Astrocyte (in vitro differentiated cells and primary cell): ENCODE measurements around the gene ACAD8. TPM values are rescaled to one million over a fixed set of nuclear protein-coding genes. Genes with fewer than 3 reads are reported as not detected.
"Not testable (repeated sequence)": the region's sequence is repeated elsewhere in the genome, so short reads cannot be mapped to it uniquely, and the experiment has no call there.

Experiments
- DNase-seq: peaks from one replicate; pipeline ENCODE4 v3.0.0-alpha.2; 2010; ENCODE audit warnings: low read depth
- FAIRE-seq: peaks from 2 replicates; lab custom pipeline; 2011; peaks lifted over from hg19 to GRCh38; lab: Jason Lieb, UNC
- H2AFZ ChIP-seq: 2 replicates; pipeline ENCODE4 v1.6.0; 2012; ENCODE audit warnings: low read depth, low read length, inconsistent platforms
- H3K27ac ChIP-seq: 2 replicates; pipeline ENCODE4 v1.5.1; 2011; ENCODE audit warnings: low read depth, low read length, inconsistent platforms
- H3K27me3 ChIP-seq: 2 replicates; pipeline ENCODE4 v1.6.0; 2011; ENCODE audit warnings: low read length, inconsistent platforms; ENCODE audit not compliant: insufficient read depth
- H3K36me3 ChIP-seq: 2 replicates; pipeline ENCODE4 v1.5.1; 2011; ENCODE audit warnings: low read length, inconsistent platforms; ENCODE audit not compliant: insufficient read depth
- H3K4me1 ChIP-seq: 2 replicates; pipeline ENCODE4 v1.5.1; 2011; ENCODE audit warnings: low read length, inconsistent platforms; ENCODE audit not compliant: insufficient read depth
- H3K4me2 ChIP-seq: 2 replicates; pipeline ENCODE4 v1.6.0; 2012; ENCODE audit warnings: low read length, inconsistent platforms
- H3K4me3 ChIP-seq: 2 replicates; pipeline ENCODE4 v1.5.1; 2011; ENCODE audit warnings: low read depth, mild to moderate bottlenecking, low read length, inconsistent platforms; ENCODE audit not compliant: insufficient read depth
- H3K79me2 ChIP-seq: 2 replicates; pipeline ENCODE4 v1.6.0; 2012; ENCODE audit warnings: mild to moderate bottlenecking, low read length, inconsistent platforms; ENCODE audit not compliant: insufficient read depth
- H3K9ac ChIP-seq: 2 replicates; pipeline ENCODE4 v1.6.0; 2012; ENCODE audit warnings: mild to moderate bottlenecking, low read length, inconsistent platforms
- H3K9me3 ChIP-seq: 2 replicates; pipeline ENCODE4 v1.5.1; 2012; ENCODE audit warnings: low read depth, mild to moderate bottlenecking, low read length, inconsistent platforms; ENCODE audit not compliant: insufficient read depth
- H4K20me1 ChIP-seq: 2 replicates; pipeline ENCODE4 v1.6.0; 2012; ENCODE audit warnings: low read length, inconsistent platforms; ENCODE audit not compliant: insufficient read depth
- H3K27ac Mint-ChIP-seq: one replicate; pipeline ENCODE4 v1.8.0; 2021; ENCODE audit warnings: mild to moderate bottlenecking, mixed read lengths; ENCODE audit not compliant: unreplicated experiment
- H3K27me3 Mint-ChIP-seq: one replicate; pipeline ENCODE4 v1.8.0; 2021; ENCODE audit warnings: low read depth, mixed read lengths; ENCODE audit not compliant: unreplicated experiment
- H3K36me3 Mint-ChIP-seq: one replicate; pipeline ENCODE4 v1.8.0; 2021; ENCODE audit warnings: low read depth, mixed read lengths; ENCODE audit not compliant: unreplicated experiment
- H3K4me1 Mint-ChIP-seq: one replicate; pipeline ENCODE4 v1.8.0; 2021; ENCODE audit warnings: low read depth, mixed read lengths; ENCODE audit not compliant: unreplicated experiment
- H3K4me3 Mint-ChIP-seq: one replicate; pipeline ENCODE4 v1.8.0; 2021; ENCODE audit warnings: mild to moderate bottlenecking, moderate library complexity, mixed read lengths; ENCODE audit not compliant: unreplicated experiment
- H3K9me3 Mint-ChIP-seq: one replicate; pipeline ENCODE4 v1.8.0; 2021; ENCODE audit warnings: mild to moderate bottlenecking, mixed read lengths; ENCODE audit not compliant: unreplicated experiment
- EZH2 ChIP-seq: IDR thresholded peaks from 2 replicates; pipeline ENCODE4 v1.6.1; 2012; ENCODE audit warnings: mild to moderate bottlenecking, low read length, inconsistent platforms; ENCODE audit not compliant: insufficient read depth
- total RNA-seq: library from RNA; stranded (reverse); gene quantifications from 2 replicates; pipeline ENCODE4 v1.2.1, GENCODE V29; 2021
- TF ChIP-seq, protein P1 (sequence below): IDR thresholded peaks from 2 replicates; pipeline ENCODE4 v1.5.1; 2011; ENCODE audit warnings: low read depth, mild to moderate bottlenecking, inconsistent platforms, low read length, moderate library complexity; ENCODE audit not compliant: insufficient read depth

Gene ACAD8
- total RNA-seq, 1 donor from 2014 or later: 15.8 TPM

- peaks cover 12% of the 10 kb centered on the region for H3K36me3 Mint-ChIP-seq
- Histone ChIP-seq H4K20me1 (peaks cover 16% of the 10 kb centered on the region), H2AFZ (no peak overlapping the region), H3K79me2 (peaks cover 25% of the 10 kb centered on the region), H3K27me3 (no peaks in the 10 kb centered on the region), H3K27ac (no peak overlapping the region), H3K9me3 (no peaks in the 10 kb centered on the region), H3K4me1 (peaks cover 10% of the 10 kb centered on the region), H3K36me3 (peaks cover 13% of the 10 kb centered on the region), H3K4me3 (peak overlapping the region; percentile 60), H3K4me2 (peak overlapping the region; percentile 98), H3K9ac (peak overlapping the region; percentile 75)
- no peak for DNase-seq
- no peak overlapping the region for H3K27ac Mint-ChIP-seq
- TF ChIP-seq, protein P1, sequence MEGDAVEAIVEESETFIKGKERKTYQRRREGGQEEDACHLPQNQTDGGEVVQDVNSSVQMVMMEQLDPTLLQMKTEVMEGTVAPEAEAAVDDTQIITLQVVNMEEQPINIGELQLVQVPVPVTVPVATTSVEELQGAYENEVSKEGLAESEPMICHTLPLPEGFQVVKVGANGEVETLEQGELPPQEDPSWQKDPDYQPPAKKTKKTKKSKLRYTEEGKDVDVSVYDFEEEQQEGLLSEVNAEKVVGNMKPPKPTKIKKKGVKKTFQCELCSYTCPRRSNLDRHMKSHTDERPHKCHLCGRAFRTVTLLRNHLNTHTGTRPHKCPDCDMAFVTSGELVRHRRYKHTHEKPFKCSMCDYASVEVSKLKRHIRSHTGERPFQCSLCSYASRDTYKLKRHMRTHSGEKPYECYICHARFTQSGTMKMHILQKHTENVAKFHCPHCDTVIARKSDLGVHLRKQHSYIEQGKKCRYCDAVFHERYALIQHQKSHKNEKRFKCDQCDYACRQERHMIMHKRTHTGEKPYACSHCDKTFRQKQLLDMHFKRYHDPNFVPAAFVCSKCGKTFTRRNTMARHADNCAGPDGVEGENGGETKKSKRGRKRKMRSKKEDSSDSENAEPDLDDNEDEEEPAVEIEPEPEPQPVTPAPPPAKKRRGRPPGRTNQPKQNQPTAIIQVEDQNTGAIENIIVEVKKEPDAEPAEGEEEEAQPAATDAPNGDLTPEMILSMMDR: no peak
- TF ChIP-seq EZH2: no peak
- FAIRE-seq: no peak
- no peaks in the 10 kb centered on the region for H3K27me3 Mint-ChIP-seq
- no peaks in the 10 kb centered on the region for H3K9me3 Mint-ChIP-seq
- H3K4me3 Mint-ChIP-seq: peak overlapping the region; percentile 98
- peaks cover 4% of the 10 kb centered on the region for H3K4me1 Mint-ChIP-seq
Measured at GRCh38 chr11:134254433-134255183, 1.2 kb downstream of the ACAD8 start.

GRCh38 chr11:134255184-134255561, 1.8 kb downstream of the ACAD8 start:
- H3K4me1 Mint-ChIP-seq, H3K4me3 ChIP-seq, FAIRE-seq, H3K9ac ChIP-seq, DNase-seq, H3K27me3 ChIP-seq, H2AFZ ChIP-seq, H3K4me2 ChIP-seq, H3K9me3 Mint-ChIP-seq, H3K27ac ChIP-seq, H3K9me3 ChIP-seq, H3K27me3 Mint-ChIP-seq, H3K27ac Mint-ChIP-seq: not testable (repeated sequence)
- Histone ChIP-seq H3K79me2 (peaks cover 25% of the 10 kb centered on the region), H4K20me1 (peaks cover 16% of the 10 kb centered on the region), H3K4me1 (peaks cover 10% of the 10 kb centered on the region), H3K36me3 (peaks cover 14% of the 10 kb centered on the region)
- H3K4me3 Mint-ChIP-seq: peak overlapping the region; percentile 62
- H3K36me3 Mint-ChIP-seq: peaks cover 17% of the 10 kb centered on the region

- Mint-ChIP-seq H3K4me3 (no peak overlapping the region), H3K27ac (no peak overlapping the region), H3K36me3 (peaks cover 17% of the 10 kb centered on the region), H3K4me1 (peaks cover 4% of the 10 kb centered on the region), H3K9me3 (no peaks in the 10 kb centered on the region), H3K27me3 (no peaks in the 10 kb centered on the region)
- Histone ChIP-seq H3K4me1 (peaks cover 8% of the 10 kb centered on the region), H2AFZ (no peak overlapping the region), H3K9ac (no peak overlapping the region), H3K9me3 (no peaks in the 10 kb centered on the region), H3K4me2 (no peak overlapping the region), H4K20me1 (peaks cover 25% of the 10 kb centered on the region), H3K79me2 (peaks cover 25% of the 10 kb centered on the region), H3K36me3 (peaks cover 17% of the 10 kb centered on the region), H3K27me3 (no peaks in the 10 kb centered on the region), H3K27ac (no peak overlapping the region), H3K4me3 (no peak overlapping the region)
- TF ChIP-seq, protein P1: no peak
- no peak for TF ChIP-seq EZH2
- no peak for FAIRE-seq
- DNase-seq: no peak
Measured at GRCh38 chr11:134257101-134257500, 3.7 kb downstream of the ACAD8 start.
